NCI-H1436 (cell line): ENCODE results near the gene CNTN2.

Experiments used
- DNase-seq: peaks from one replicate; lab custom pipeline; 2025; lab: John Stamatoyannopoulos, UW

CNTN2 gene

GRCh38 chr1:205072881-205073280 lies 29.9 kb downstream of the CNTN2 start:
- DNase-seq = no peak

- DNase-seq = no peak
Measured at GRCh38 chr1:205073511-205073910, 30.5 kb downstream of the CNTN2 start.

GRCh38 chr1:205074084-205074483 lies 31.1 kb downstream of the CNTN2 start:
- no peak for DNase-seq

- no peak for DNase-seq
Measured at GRCh38 chr1:205074513-205074912, 31.5 kb downstream of the CNTN2 start.

- DNase-seq = no peak
Measured at GRCh38 chr1:205075642-205076155, 32.7 kb downstream of the CNTN2 start.

GRCh38 chr1:205076245-205076761 lies 33.3 kb downstream of the CNTN2 start:
- no peak for DNase-seq

GRCh38 chr1:205077158-205077933 lies 34.3 kb downstream of the CNTN2 start:
- DNase-seq = no peak

- DNase-seq = no peak
Measured at GRCh38 chr1:205077934-205078311, 34.9 kb downstream of the CNTN2 start.

GRCh38 chr1:205082431-205082830 lies 39.4 kb downstream of the CNTN2 start:
- DNase-seq = no peak

- no peak for DNase-seq
Measured at GRCh38 chr1:205084360-205084759, 41.3 kb downstream of the CNTN2 start, which contains the start of gene TMEM81. Gene TMEM81, minus strand, starts transcription at chr1:205084460. Its CDS starts 140 bp downstream, at chr1:205084320.

GRCh38 chr1:205088341-205088740 lies 45.3 kb downstream of the CNTN2 start:
- no peak for DNase-seq

- DNase-seq = no peak
Measured at GRCh38 chr1:205091043-205091740, 48.2 kb downstream of the CNTN2 start.

GRCh38 chr1:205095422-205095821 lies 52.4 kb downstream of the CNTN2 start:
- DNase-seq = no peak

- no peak for DNase-seq
Measured at GRCh38 chr1:205098242-205098641, 55.2 kb downstream of the CNTN2 start.

- DNase-seq = no peak
Measured at GRCh38 chr1:205102404-205102803, 59.4 kb downstream of the CNTN2 start.

GRCh38 chr1:205107327-205107726 lies 64.3 kb downstream of the CNTN2 start:
- no peak for DNase-seq

GRCh38 chr1:205108464-205108863 lies 65.5 kb downstream of the CNTN2 start:
- DNase-seq = no peak

- DNase-seq = no peak
Measured at GRCh38 chr1:205109269-205109668, 66.3 kb downstream of the CNTN2 start.

- DNase-seq = no peak
Measured at GRCh38 chr1:205109711-205110110, 66.7 kb downstream of the CNTN2 start.

GRCh38 chr1:205111354-205111753 lies 68.3 kb downstream of the CNTN2 start:
- DNase-seq = no peak

GRCh38 chr1:205118752-205119151 lies 75.7 kb downstream of the CNTN2 start:
- no peak for DNase-seq

GRCh38 chr1:205121660-205122488 lies 78.9 kb downstream of the CNTN2 start, which contains the start of gene RBBP5:
Gene RBBP5, minus strand, starts transcription at chr1:205121978. Its CDS starts 105 bp downstream, at chr1:205121873.
- peak; percentile 98 for DNase-seq
